ENCODE results near the gene TBPL1. TPM values are rescaled to one million over a fixed set of nuclear protein-coding genes. Genes with fewer than 3 reads are reported as not detected.

Gene TBPL1
- total RNA-seq, 3 donors from 2014 or later = 46.4 to 48.0 (median 47.9) TPM

Other genes starting within 250 kb of the TBPL1 start
- gene TCF21, start 64.1 kb upstream of the TBPL1 start, total RNA-seq = under 1 TPM in 2 of 3 donors, not detected in 1; 0.05 TPM
- gene SLC2A12, start 99.4 kb downstream of the TBPL1 start, total RNA-seq = not detected